H1 (cell line): Measurements from ENCODE around the gene ENDOD1.

Experiments used
- ATF2 ChIP-seq: IDR thresholded peaks from 2 replicates; pipeline ENCODE4 v1.6.1; 2012; ENCODE audit warnings: low read length, inconsistent platforms
- CREB1 ChIP-seq: IDR thresholded peaks from 2 replicates; pipeline ENCODE4 v1.6.1; 2012; ENCODE audit warnings: inconsistent platforms
- CTCF ChIP-seq, 3 experiments: IDR thresholded peaks; 1 replicate in 2 of 3; 2 replicates in 1 of 3; pipeline versions ENCODE4 v1.5.1 to v1.6.1; 2011; ENCODE audit warnings: low read length in 3 of 3, mild to moderate bottlenecking in 3 of 3, inconsistent platforms in 2 of 3, low read depth in 1 of 3, moderate library complexity in 1 of 3; ENCODE audit not compliant: insufficient read depth in 1 of 3; ENCODE audit errors: control extremely low read depth in 1 of 3
- EP300 ChIP-seq, 2 experiments: IDR thresholded peaks; 1 replicate in 1 of 2; 2 replicates in 1 of 2; pipeline ENCODE4 v1.6.1; 2011 to 2012; ENCODE audit warnings: low read depth in 2 of 2, low read length in 2 of 2, mild to moderate bottlenecking in 2 of 2, borderline replicate concordance in 1 of 2, inconsistent platforms in 1 of 2, moderate library complexity in 1 of 2
- PHF8 ChIP-seq: fragments of 200-600 bp; sonication (generic); conservative IDR thresholded peaks from 2 replicates; pipeline ENCODE4 v1.7.1; 2012; ENCODE audit warnings: low read depth, mild to moderate bottlenecking, inconsistent platforms, low read length, moderate library complexity
- POLR2A ChIP-seq, 2 experiments: IDR thresholded peaks; 1 replicate in 1 of 2; 2 replicates in 1 of 2; pipeline ENCODE4 v1.6.1; 2011; ENCODE audit warnings: low read depth in 2 of 2, low read length in 2 of 2, mild to moderate bottlenecking in 2 of 2; ENCODE audit errors: control extremely low read depth in 1 of 2
- POLR2AphosphoS5 ChIP-seq: IDR thresholded peaks from 2 replicates; pipeline ENCODE4 v1.6.1; 2011; ENCODE audit warnings: low read depth, low read length
- SP1 ChIP-seq: IDR thresholded peaks from 2 replicates; pipeline ENCODE4 v1.6.1; 2011; ENCODE audit warnings: low read depth, low read length

GRCh38 chr11:95067039-95067840 is 22.4 kb upstream of the ENDOD1 start:
- TF ChIP-seq CTCF (IDR thresholded peaks at IDR 0.05; ENCODE audit: control extremely low read depth in 1 of 3, insufficient read depth in 1 of 3, low read depth in 1 of 3, low read length in 3 of 3) = peak; percentile 38 to 76 (median 39)
- peak; percentile 81 for TF ChIP-seq PHF8
- TF ChIP-seq POLR2AphosphoS5 = peak; percentile 55; the same call in 1 of the 2 replicates
- TF ChIP-seq CREB1 = 0 out of 2 replicates have a peak, but pooled peaks have one; percentile 9
- no peak for TF ChIP-seq ATF2
- no peak for TF ChIP-seq SP1
- peak; percentile 62 to 78 for TF ChIP-seq POLR2A (IDR thresholded peaks at IDR 0.05; ENCODE audit: control extremely low read depth in 1 of 2, low read depth in 2 of 2, low read length in 2 of 2)
- no peak for TF ChIP-seq EP300 (IDR thresholded peaks at IDR 0.05; ENCODE audit: borderline replicate concordance in 1 of 2, low read depth in 2 of 2, low read length in 2 of 2)
